NB4 (cell line): ENCODE results near the gene PROC.

ENCODE experiments used
- POLR2A ChIP-seq: IDR thresholded peaks from 2 replicates; pipeline ENCODE4 v1.6.1; 2011; ENCODE audit warnings: mild to moderate bottlenecking; ENCODE audit not compliant: insufficient read length; ENCODE audit errors: extremely low read depth
- TF ChIP-seq, protein P1 (sequence below): IDR thresholded peaks from one replicate; pipeline ENCODE4 v1.5.1; 2012; ENCODE audit warnings: low read depth, low read length
- TF ChIP-seq, protein P2 (sequence below): IDR thresholded peaks from 2 replicates; pipeline ENCODE4 v1.6.1; 2011; ENCODE audit warnings: low read depth, low read length

DNA sequence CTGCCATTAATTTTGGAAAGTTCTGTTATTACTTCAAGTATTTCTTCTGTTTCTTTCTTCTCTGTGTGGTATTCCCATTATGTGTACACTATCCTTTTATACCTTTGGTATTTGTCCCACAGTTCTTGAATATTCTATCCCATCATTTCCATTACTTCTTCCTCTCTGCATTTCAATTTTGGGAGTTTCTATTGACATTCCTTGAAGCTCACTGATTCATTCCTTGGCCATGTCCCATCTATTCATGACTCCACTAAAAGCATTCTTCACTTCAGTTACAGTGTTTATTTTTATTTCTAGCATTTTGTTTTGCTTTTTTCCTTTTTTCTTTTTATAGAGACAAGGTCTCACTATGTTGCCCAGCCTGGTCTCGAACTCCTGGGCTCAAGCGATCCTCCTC is 30.3 kb downstream of the PROC start:
- TF ChIP-seq, protein P1, sequence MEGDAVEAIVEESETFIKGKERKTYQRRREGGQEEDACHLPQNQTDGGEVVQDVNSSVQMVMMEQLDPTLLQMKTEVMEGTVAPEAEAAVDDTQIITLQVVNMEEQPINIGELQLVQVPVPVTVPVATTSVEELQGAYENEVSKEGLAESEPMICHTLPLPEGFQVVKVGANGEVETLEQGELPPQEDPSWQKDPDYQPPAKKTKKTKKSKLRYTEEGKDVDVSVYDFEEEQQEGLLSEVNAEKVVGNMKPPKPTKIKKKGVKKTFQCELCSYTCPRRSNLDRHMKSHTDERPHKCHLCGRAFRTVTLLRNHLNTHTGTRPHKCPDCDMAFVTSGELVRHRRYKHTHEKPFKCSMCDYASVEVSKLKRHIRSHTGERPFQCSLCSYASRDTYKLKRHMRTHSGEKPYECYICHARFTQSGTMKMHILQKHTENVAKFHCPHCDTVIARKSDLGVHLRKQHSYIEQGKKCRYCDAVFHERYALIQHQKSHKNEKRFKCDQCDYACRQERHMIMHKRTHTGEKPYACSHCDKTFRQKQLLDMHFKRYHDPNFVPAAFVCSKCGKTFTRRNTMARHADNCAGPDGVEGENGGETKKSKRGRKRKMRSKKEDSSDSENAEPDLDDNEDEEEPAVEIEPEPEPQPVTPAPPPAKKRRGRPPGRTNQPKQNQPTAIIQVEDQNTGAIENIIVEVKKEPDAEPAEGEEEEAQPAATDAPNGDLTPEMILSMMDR: no peak
- TF ChIP-seq POLR2A: no peak
- TF ChIP-seq, protein P2, sequence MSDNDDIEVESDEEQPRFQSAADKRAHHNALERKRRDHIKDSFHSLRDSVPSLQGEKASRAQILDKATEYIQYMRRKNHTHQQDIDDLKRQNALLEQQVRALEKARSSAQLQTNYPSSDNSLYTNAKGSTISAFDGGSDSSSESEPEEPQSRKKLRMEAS: no peak
